Tongue (tissue), 2 donors: Measurements from ENCODE around the gene SGK1. TPM values are rescaled to one million over a fixed set of nuclear protein-coding genes. Genes with fewer than 3 reads are reported as not detected.

Source experiments
- DNase-seq: peaks from one replicate; pipeline ENCODE4 v3.0.0-alpha.2; 2015
- total RNA-seq: library from RNA; depleted of rRNA; stranded (reverse); fragments of >200 nt; gene quantifications from one replicate; pipeline ENCODE4 v1.2.3, GENCODE V29; 2014

SGK1 gene
- total RNA-seq, 1 donor from 2014 or later: 59.6 TPM

GRCh38 chr6:134168590-134169208, 149.2 kb downstream of the SGK1 start:
- DNase-seq: no peak

- DNase-seq: no peak
Measured at GRCh38 chr6:134166511-134167261, 151.2 kb downstream of the SGK1 start.

- DNase-seq: no peak
Measured at GRCh38 chr6:134165561-134166201, 152.2 kb downstream of the SGK1 start.

- no peak for DNase-seq
Measured at GRCh38 chr6:134164300-134164699, 153.6 kb downstream of the SGK1 start.

GRCh38 chr6:134162932-134163331, 155.0 kb downstream of the SGK1 start:
- DNase-seq: no peak

GRCh38 chr6:134161041-134161440, 156.9 kb downstream of the SGK1 start:
- DNase-seq: no peak

- DNase-seq: peak; percentile 12
Measured at GRCh38 chr6:134152767-134153485, 165.0 kb downstream of the SGK1 start.

GRCh38 chr6:134148566-134148965, 169.3 kb downstream of the SGK1 start:
- no peak for DNase-seq

GRCh38 chr6:134147034-134147533, 170.8 kb downstream of the SGK1 start:
- no peak for DNase-seq

- peak; percentile 39 for DNase-seq
Measured at GRCh38 chr6:134146268-134147033, 171.5 kb downstream of the SGK1 start.

- DNase-seq: peak; percentile 16
Measured at GRCh38 chr6:134145786-134146185, 172.1 kb downstream of the SGK1 start.

- DNase-seq: no peak
Measured at GRCh38 chr6:134138226-134138975, 179.5 kb downstream of the SGK1 start.

- DNase-seq: no peak
Measured at GRCh38 chr6:134134654-134135053, 183.3 kb downstream of the SGK1 start.

GRCh38 chr6:134132494-134133141, 185.3 kb downstream of the SGK1 start:
- DNase-seq: no peak

GRCh38 chr6:134131530-134132139, 186.3 kb downstream of the SGK1 start:
- no peak for DNase-seq

GRCh38 chr6:134128146-134128545, 189.8 kb downstream of the SGK1 start:
- no peak for DNase-seq

GRCh38 chr6:134123666-134124208, 194.2 kb downstream of the SGK1 start:
- DNase-seq: peak; percentile 72

GRCh38 chr6:134122775-134123174, 195.1 kb downstream of the SGK1 start:
- no peak for DNase-seq

- DNase-seq: no peak
Measured at GRCh38 chr6:134119486-134119885, 198.4 kb downstream of the SGK1 start.
